Dedifferentiated amniotic fluid mesenchymal stem cell (primary cell): ENCODE data around the gene TSNAX.
"Not testable (repeated sequence)": the region's sequence is repeated elsewhere in the genome, so short reads cannot be mapped to it uniquely, and the experiment has no call there.

Source experiments
- DNase-seq: peaks from one replicate; pipeline ENCODE4 v3.0.0-alpha.2; 2016; ENCODE audit errors: extremely low spot score

The TSNAX gene

DNA sequence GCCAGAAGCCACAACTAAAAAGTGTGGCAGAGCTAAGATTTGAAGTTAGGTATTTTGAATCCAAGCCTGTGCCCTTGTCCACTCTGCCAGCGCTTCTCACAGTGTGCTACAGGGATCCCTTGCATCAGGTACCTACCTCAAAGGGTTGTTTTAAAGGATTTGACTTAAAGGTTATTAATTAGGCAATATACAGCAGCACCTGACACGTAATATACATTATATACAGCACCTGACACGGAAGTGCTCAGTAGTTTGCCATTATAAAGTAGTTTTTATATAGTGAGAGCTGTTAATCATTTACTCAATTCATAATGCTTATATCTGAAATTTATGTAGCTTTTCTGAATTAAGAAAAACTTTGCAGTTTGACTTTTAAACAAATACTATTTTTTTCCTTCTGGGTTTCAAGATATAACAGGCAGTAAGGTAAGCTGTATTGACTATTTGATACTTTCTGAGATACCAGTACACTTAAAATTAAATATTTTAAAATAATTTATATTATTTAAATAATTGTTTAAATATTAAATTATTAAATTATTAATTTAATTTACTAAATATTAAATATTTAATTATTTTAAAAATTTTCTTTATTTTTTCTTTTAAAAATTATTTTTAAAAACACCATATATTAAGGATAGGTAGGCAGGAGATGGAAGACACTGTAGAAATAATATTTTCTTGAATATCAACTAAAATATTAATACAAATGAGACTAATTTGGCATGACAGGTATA, 33.3 kb downstream of the TSNAX start:
- DNase-seq = no peak

- DNase-seq = no peak
These were observed 34.8 kb downstream of the TSNAX start for GRCh38 chr1:231563247-231563646.

- DNase-seq = no peak
These were observed 35.9 kb downstream of the TSNAX start for GRCh38 chr1:231564373-231564772.

DNA sequence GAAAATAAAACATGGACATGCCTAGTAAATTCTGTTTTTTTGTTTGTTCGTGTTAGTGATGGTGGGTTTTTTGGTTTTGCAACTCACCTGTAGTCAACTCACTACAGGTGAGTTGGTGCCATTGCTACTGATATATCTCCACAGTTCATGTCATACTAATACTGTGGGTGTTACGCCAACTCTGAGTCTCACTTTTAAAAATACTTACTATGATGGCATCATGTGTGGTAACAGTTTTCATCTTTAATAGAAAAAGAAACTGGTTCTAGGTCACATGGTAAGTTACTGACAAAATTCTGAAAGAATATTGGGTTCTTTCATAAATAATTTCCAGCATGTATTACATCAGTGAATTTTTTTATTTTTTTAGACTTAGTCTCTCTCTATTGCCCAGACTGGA, 38.0 kb downstream of the TSNAX start:
- DNase-seq = no peak

GRCh38 chr1:231570262-231570661, 41.8 kb downstream of the TSNAX start:
- DNase-seq = not testable (repeated sequence)

- no peak for DNase-seq
These were observed 43.4 kb downstream of the TSNAX start for GRCh38 chr1:231571904-231572303.

- no peak for DNase-seq
These were observed 47.0 kb downstream of the TSNAX start for GRCh38 chr1:231575472-231575871.

- DNase-seq = no peak
These were observed 48.6 kb downstream of the TSNAX start for GRCh38 chr1:231576804-231577718.

GRCh38 chr1:231580874-231581273, 52.4 kb downstream of the TSNAX start:
- DNase-seq = no peak

- DNase-seq = no peak
These were observed 53.4 kb downstream of the TSNAX start for GRCh38 chr1:231581859-231582258.

GRCh38 chr1:231583376-231583775, 54.9 kb downstream of the TSNAX start:
- no peak for DNase-seq

DNA sequence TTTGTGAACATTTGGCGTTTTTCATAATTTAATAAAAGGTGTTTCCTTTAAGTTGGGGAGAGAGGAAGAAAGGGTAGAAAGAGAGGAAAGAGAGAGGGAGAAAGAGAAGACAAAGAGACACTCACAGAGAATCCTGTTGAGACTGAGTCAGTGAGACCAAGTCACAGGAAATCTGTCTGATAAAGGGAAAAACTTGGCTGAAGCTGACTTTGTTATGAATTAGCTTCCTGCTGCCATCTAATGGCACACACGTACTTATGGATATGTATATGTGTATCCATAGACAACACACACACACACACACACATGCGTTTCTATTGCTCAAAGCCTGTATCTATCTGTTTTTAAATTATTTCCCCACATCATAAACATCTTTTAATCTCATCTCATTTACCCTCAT, 55.6 kb downstream of the TSNAX start:
- peak; percentile 60 for DNase-seq

DNA sequence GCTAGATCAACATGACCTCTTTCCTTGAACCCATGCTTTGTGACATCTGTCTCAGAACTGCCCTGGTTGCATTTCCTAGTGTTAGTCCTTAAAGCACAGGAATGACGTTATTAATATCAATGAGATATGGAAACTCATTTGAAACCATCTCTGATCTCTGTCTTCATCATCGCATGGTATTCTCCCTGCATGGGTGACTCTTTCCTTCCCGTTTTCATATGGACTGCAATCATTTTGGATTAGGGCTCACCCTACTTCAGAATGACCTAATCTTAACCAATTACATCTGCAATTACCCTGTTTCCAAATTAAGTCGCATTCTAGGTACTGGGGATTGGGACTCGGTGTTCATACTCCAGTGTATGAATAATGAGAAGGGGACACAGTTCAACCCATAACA, 56.5 kb downstream of the TSNAX start:
- DNase-seq = no peak

DNA sequence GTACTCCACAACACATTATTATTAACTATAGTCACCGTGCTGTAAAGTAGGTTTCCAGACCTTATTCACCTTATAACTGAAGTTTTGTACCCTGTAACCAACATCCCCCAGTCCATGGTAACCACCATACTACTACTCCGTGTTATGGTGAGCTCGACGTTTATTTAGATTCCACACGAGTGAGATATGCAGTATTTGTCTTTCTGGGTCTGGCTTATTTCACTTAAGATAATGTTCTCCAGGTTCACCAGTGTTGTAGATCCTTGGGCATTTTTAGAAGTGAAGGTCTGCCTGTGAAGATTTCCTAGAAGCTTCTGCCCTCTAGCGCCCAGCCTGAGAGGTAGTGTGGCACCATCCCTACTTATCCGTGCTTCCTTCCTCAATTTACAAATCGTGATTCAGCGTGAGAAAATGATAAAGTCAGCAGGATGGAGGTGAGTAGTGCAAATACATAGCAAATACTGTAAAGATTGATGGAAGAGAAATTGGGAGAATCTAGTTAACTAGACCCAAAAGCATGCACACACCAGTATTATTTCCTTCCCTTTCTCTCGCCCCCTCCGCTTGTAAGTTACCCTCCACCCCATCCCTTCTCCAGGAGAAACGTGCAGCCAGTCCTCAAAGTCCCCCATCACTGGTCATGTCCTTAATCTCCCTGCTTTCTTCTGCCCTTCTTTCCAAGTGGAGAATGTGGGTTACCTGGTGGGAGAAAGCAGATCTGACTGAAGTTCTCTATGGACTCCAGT, 62.2 kb downstream of the TSNAX start:
- DNase-seq = peak; percentile 58

- no peak for DNase-seq
These were observed 63.0 kb downstream of the TSNAX start for GRCh38 chr1:231591466-231591865.

- no peak for DNase-seq
These were observed 64.3 kb downstream of the TSNAX start for GRCh38 chr1:231592809-231593208.

GRCh38 chr1:231593264-231593663, 64.8 kb downstream of the TSNAX start:
- DNase-seq = not testable (repeated sequence)

- no peak for DNase-seq
These were observed 65.7 kb downstream of the TSNAX start for GRCh38 chr1:231594123-231594522.

GRCh38 chr1:231594749-231595148, 66.3 kb downstream of the TSNAX start:
- no peak for DNase-seq

DNA sequence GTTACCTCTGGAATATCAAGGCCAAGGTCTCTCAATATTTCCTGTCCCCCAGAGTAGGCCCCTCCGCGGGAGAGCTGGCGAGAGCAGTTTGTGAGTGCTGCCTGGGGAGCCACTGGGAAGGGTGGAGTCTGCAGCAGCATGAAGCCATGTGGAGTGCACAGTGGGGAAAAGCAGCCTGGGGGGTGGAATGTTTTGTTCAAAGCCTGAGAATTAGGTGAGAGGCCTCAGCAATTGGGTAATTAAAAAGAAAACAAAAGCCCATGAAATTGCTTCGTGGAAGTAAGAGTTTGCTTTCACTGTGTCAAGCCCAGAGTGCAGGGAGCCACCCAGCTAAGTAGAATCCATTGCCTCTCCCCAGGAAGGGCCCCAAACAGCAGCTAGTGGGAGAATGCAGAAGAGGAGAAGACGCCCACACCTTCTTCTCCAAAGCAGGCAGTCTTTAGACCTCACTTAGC, 67.9 kb downstream of the TSNAX start:
- no peak for DNase-seq

DNA sequence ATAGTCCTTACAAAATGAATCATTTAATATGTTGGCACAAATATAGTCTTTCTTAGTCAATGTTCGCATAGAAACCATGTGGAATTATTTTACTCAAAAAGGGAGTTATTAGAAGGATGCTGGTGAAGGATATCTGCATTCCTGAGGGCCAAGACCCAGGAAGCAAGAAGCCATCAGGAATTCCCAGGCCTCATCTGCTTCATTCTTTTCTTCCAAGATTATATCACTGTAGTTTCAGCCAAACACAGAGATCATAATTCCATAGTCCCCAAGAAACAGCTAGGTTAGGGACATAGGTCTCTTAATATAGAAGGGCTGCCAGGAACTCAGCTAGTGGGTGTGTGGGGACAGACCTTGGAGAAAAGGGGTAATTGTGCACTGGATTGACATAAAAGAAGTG, 69.5 kb downstream of the TSNAX start:
- DNase-seq = no peak

GRCh38 chr1:231600458-231600976, 72.0 kb downstream of the TSNAX start:
- DNase-seq = peak; percentile 25
